ENCODE measurements around the gene SLC19A2.

SLC19A2 gene

DNA sequence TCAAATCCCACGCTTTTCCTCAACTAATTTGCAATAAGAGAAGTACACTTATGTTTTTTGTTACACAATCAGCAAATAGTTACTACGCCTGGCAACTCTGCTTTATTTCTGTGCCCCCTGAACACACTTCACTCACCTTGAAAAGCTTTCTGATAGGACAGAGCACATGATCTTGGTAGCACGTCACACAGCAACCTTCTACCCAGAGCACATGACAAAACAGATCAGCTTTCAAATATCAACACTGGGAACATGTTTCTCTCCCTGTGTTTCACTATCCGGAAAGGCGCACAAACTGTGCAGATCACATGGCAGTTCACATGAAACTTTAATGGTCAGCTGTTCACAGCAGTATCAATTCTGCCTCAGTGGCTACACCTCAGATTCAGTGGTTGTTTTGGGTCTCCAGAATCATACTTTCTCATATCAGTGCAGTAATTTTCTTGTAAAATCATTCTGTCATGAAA lies 2.2 kb downstream of the SLC19A2 start:
- no peak for DNase-seq (ENCODE audit: low read depth, low spot score)
- peak overlapping the region; percentile 95 for H3K27ac ChIP-seq

DNA sequence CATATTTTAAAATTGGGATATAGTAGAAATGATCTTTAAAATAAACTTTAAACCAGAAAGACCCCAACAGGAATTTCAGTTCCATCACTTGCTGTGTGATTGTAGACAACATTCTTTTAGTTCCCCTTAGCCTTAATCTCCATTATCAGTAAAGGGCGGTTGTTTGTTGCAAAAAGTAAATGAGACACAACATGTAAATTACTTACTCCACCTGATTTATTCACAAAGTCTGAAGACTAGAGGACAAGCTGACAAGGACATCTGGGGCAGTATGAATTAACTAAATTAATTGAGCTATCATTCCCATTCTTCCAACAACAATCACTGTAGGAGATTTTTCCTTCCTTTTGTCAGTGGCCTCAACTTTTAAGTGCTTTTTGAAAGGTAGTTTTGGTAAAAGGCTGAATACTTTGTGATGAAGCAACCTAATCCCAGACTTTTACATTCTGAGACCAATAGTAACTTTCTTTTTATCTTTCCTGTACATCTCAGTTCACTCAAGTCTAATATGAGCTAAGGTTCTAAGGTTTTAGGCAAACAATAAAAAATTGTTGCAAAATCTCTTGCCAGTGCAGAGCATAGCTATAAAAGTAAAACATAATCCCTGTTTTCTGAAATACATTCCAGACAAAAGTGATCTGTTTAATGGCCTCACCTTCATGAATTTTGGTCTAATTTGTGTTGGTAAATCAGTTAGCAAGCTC lies 6.2 kb downstream of the SLC19A2 start:
- H3K27ac ChIP-seq = no peak overlapping the region
- no peak for DNase-seq (ENCODE audit: low read depth, low spot score)

DNA sequence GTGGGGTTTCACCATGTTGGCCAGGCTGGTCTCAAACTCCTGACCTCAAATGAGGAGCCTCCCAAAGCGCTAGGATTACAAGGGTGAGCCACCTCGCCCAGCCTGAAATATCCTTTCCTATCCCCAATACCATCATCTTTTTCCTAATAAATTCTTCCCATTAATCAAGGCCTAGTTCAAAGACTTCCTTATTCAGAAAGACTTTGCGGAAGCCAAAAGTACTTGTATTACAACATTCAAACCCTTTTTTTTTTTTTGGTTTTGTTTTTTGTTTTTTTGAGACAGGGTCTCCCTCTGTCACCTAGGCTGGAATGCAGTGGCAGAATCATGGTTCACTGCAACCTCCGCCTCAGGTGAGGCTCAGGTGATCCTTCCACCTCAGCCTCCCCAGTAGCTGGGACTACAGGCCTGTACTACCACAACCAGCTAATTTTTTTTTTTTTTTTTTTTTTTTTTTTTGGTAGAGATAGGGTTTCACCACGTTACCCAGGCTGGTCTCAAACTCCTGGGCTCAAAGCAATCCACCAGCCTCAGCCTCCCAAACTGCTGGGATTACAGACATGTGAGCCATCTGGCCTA lies 7.6 kb downstream of the SLC19A2 start:
- DNase-seq (ENCODE audit: low read depth, low spot score) = no peak
- no peak overlapping the region for H3K27ac ChIP-seq

GRCh38 chr1:169475806-169476387 lies 9.8 kb downstream of the SLC19A2 start:
- H3K27ac ChIP-seq = no peak overlapping the region
- DNase-seq (ENCODE audit: low read depth, low spot score) = no peak

DNA sequence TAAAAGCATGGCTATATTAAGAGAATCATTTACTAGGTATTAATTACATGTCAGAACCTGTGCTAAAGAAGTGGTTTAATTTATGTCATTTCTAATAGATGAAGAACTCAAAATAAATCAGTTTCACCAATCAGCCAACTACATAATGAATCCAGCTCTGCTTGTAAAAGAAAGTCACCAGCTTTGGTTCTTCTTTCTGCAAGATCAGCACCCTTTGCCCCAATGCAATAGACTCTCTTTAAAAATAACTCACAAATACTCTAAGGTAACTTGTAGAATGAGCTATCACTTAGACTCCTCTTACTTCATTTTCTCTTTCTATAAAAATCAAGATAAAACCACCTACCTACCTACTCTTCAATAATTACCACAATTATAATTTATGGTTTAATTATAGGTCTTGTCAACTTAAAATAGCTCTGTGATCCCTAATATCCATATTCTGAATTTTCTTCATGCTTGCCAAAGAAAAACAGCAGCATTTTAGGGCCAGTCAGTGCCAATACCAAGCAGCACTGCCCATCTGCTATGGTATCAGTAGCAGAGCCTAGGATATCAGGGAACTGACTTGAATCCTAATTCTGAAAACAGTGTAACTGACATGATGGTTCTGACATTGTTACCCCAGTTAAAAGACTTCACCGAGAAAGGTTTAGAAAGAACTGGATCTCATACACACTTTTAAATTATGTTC lies 11.3 kb downstream of the SLC19A2 start:
- no peak overlapping the region for H3K27ac ChIP-seq
- no peak for DNase-seq (ENCODE audit: low read depth, low spot score)

DNA sequence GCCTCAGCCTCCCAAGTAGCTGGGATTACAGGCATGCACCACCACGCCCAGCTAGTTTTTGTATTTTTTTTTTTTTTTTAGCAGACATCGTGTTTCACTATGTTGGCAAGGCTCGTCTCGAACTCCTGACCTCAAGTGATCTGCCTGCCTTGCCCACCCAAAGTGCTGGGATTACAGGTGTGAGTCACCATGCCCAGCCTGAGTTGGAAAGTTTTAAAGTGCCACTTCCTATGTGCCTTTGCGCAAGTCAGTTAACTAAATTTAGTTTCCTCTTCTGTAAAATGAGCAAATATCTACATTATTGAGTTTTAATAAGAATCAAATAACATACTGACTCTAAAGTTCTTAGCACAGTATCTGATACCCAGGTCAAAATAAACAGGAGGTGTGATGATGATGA lies 12.4 kb downstream of the SLC19A2 start:
- no peak for DNase-seq (ENCODE audit: low read depth, low spot score)
- no peak overlapping the region for H3K27ac ChIP-seq

DNA sequence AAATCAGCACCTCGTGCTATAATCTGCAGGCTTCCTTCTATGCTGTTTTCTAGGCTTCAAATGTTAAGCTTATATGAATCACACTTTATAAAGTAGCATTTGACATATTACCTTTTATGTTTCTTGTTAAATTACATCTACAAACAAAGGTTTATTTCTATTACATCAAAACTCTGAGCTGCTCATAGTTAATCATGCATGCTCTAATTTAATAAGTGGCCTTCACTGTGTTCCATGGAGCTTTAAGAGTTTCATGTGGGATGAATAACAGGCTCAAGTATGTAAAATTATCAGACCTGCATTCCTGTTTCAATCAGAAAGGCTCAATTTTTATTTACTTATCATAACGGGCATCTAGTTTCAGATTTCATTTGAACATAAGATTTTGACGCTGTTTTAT lies 13.0 kb downstream of the SLC19A2 start:
- DNase-seq (ENCODE audit: low read depth, low spot score) = no peak

DNA sequence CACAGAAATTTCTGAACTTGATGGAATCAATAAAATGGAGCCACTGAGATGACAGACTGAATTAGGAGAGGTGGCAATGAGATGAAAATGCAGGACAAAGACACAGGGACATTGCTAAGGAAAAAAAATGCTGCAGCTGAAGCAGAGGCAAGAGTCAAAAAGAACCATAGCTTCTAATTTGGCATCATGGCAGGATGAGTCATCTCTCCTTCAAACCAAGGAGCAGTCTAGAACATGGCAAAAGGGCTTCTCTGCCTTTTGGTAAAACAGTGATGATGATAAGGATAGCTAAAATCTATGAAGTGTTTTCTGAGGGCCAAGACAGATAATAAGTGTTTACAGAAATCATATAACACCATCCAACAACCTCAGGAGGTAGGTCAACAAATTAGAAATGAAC lies 16.8 kb downstream of the SLC19A2 start:
- no peak overlapping the region for H3K27ac ChIP-seq

More for the DNA sequence above, 13.0 kb downstream of the SLC19A2 start:
- no peak overlapping the region for H3K27ac ChIP-seq

GRCh38 chr1:169466259-169467230 lies 19.2 kb downstream of the SLC19A2 start:
- no peak for DNase-seq (ENCODE audit: low read depth, low spot score)
- no peak overlapping the region for H3K27ac ChIP-seq

More for the DNA sequence above, 16.8 kb downstream of the SLC19A2 start:
- no peak for DNase-seq (ENCODE audit: low read depth, low spot score)

DNA sequence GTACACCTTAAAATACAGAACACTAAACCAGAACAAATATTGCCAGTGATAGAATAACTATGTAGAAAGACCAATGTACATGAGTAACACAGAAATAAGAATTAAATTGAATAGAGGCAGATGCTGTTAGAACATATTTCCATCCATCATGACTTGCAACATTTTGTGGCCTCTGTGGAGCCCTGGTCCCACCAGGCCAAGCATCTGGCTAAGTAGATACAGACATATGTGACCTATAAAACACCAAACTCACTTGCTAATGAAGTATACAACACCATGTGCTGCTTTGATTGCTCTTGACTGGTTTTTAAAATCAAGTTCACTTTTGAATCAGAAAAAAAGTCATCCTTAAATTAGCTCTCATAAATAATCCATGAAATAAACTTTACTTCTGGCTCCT lies 20.5 kb downstream of the SLC19A2 start:
- H3K27ac ChIP-seq = no peak overlapping the region
- DNase-seq (ENCODE audit: low read depth, low spot score) = no peak

GRCh38 chr1:169462385-169462784 lies 23.4 kb downstream of the SLC19A2 start:
- H3K27ac ChIP-seq = no peak overlapping the region
- DNase-seq (ENCODE audit: low read depth, low spot score) = no peak

GRCh38 chr1:169461390-169462000 lies 24.2 kb downstream of the SLC19A2 start:
- no peak overlapping the region for H3K27ac ChIP-seq
- no peak for DNase-seq (ENCODE audit: low read depth, low spot score)

GRCh38 chr1:169460191-169460833 lies 25.4 kb downstream of the SLC19A2 start:
- no peak overlapping the region for H3K27ac ChIP-seq
- DNase-seq (ENCODE audit: low read depth, low spot score) = peak; percentile 36

- H3K27ac ChIP-seq = no peak overlapping the region
- no peak for DNase-seq (ENCODE audit: low read depth, low spot score)
Measured at GRCh38 chr1:169457443-169457842, 28.3 kb downstream of the SLC19A2 start.

GRCh38 chr1:169456029-169456428 lies 29.7 kb downstream of the SLC19A2 start:
- no peak overlapping the region for H3K27ac ChIP-seq
- no peak for DNase-seq (ENCODE audit: low read depth, low spot score)

GRCh38 chr1:169452921-169453320 lies 32.8 kb downstream of the SLC19A2 start:
- H3K27ac ChIP-seq = no peak overlapping the region
- no peak for DNase-seq (ENCODE audit: low read depth, low spot score)

- no peak for DNase-seq (ENCODE audit: low read depth, low spot score)
- no peak overlapping the region for H3K27ac ChIP-seq
Measured at GRCh38 chr1:169451218-169451824, 34.4 kb downstream of the SLC19A2 start.

GRCh38 chr1:169443923-169444322 lies 41.8 kb downstream of the SLC19A2 start:
- no peak overlapping the region for H3K27ac ChIP-seq
- DNase-seq (ENCODE audit: low read depth, low spot score) = no peak
